ENCODE data around the gene C11orf68.

GRCh38 chr11:65897020-65897471 is 21.8 kb downstream of the C11orf68 start:
- TF ChIP-seq CTCF (IDR thresholded peaks at IDR 0.05) (no peak), EP300 (IDR thresholded peaks at IDR 0.05) (no peak), POLR2AphosphoS5 (IDR thresholded peaks at IDR 0.05) (no peak)

Measured in stomach (tissue), 4 donors.